ENCODE measurements around the gene ADD1. TPM values are rescaled to one million over a fixed set of nuclear protein-coding genes. Genes with fewer than 3 reads are reported as not detected.
A peak's percentile ranks its signal among the peaks of the same experiment; 100 is the strongest.

Gene ADD1
- total and polyA plus RNA-seq, 2 donors from 2014 or later, result 232 to 313 TPM

DNA sequence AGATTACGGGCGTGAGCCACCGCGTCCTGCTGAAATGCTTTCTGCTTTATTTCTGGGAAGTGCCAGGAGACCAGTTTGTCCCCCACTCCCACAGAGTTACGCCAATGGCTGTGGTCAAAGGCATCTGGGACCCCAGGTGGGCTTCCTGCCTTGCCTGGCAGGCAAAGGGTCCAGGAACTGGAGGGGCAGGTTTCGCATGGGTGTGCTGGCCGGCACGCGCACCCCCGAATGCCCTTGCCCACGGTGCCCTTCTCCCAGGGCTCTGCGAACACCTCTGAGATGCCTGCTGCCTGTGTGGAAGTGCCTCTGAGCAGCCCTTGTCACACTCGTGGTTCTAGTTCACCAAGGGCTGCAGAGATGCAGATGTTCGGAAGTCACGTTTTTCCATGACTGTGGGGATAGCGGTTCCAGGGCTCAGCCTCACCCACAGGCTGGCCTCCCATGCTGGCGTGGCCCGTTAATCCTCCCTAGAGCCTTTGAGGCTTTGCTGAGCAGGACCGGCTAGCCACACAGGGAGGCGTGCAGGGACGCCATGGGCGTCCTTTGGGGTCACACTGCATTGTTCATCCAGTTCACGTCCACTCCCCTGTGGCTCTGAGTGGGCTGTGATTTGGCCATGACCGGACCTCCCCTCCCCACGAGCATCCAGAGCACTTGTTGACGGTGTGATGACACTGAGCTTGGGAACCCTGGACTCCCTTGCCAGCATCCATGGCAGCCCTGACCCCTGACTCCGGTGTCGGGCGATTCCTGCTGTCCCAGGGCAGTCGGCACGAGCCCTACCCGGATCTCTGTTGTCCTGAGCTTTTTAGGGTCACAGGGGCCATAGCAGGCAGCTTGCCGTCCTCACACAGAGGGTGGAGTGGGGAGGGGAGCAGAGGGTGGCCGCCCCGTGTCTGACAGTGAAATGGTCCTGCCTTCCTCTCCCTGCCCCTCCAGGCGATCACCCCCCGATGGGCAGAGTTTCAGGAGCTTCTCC is 12.7 kb upstream of the ADD1 start:
- H3K27ac ChIP-seq (ENCODE audit: low read depth in 2 of 2, low read length in 2 of 2), result no peak overlapping the region
- peaks cover 7 to 36% (median 21%) of the 10 kb centered on the region in 3 donors for H3K36me3 ChIP-seq (ENCODE audit: control insufficient read depth in 2 of 3, insufficient read depth in 3 of 3, low read length in 3 of 3)
- no peaks in the 10 kb centered on the region for H3K27me3 ChIP-seq (ENCODE audit: control insufficient read depth, insufficient read depth, low read length)
- no peaks in the 10 kb centered on the region for H3K9me3 ChIP-seq (ENCODE audit: control insufficient read depth in 2 of 3, insufficient read depth in 1 of 3, low read length in 3 of 3)
- intact Hi-C loops (cut with DNase I), result no loop called here
- peak in 1 of 5 donors; percentile 64 for DNase-seq
- TF ChIP-seq, protein P1, sequence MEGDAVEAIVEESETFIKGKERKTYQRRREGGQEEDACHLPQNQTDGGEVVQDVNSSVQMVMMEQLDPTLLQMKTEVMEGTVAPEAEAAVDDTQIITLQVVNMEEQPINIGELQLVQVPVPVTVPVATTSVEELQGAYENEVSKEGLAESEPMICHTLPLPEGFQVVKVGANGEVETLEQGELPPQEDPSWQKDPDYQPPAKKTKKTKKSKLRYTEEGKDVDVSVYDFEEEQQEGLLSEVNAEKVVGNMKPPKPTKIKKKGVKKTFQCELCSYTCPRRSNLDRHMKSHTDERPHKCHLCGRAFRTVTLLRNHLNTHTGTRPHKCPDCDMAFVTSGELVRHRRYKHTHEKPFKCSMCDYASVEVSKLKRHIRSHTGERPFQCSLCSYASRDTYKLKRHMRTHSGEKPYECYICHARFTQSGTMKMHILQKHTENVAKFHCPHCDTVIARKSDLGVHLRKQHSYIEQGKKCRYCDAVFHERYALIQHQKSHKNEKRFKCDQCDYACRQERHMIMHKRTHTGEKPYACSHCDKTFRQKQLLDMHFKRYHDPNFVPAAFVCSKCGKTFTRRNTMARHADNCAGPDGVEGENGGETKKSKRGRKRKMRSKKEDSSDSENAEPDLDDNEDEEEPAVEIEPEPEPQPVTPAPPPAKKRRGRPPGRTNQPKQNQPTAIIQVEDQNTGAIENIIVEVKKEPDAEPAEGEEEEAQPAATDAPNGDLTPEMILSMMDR (IDR thresholded peaks at IDR 0.05; ENCODE audit: borderline replicate concordance, extremely low read depth, insufficient read depth), result no peak
- FAIRE-seq, result no peak
- H3K4me1 ChIP-seq (ENCODE audit: control insufficient read depth in 2 of 3, insufficient read depth in 2 of 3, low read depth in 1 of 3, low read length in 3 of 3), result no peaks in the 10 kb centered on the region
- no peak overlapping the region for H3K4me3 ChIP-seq (ENCODE audit: low read length in 3 of 3)
- H3K9ac ChIP-seq (ENCODE audit: low read length in 3 of 3), result no peak overlapping the region

DNA sequence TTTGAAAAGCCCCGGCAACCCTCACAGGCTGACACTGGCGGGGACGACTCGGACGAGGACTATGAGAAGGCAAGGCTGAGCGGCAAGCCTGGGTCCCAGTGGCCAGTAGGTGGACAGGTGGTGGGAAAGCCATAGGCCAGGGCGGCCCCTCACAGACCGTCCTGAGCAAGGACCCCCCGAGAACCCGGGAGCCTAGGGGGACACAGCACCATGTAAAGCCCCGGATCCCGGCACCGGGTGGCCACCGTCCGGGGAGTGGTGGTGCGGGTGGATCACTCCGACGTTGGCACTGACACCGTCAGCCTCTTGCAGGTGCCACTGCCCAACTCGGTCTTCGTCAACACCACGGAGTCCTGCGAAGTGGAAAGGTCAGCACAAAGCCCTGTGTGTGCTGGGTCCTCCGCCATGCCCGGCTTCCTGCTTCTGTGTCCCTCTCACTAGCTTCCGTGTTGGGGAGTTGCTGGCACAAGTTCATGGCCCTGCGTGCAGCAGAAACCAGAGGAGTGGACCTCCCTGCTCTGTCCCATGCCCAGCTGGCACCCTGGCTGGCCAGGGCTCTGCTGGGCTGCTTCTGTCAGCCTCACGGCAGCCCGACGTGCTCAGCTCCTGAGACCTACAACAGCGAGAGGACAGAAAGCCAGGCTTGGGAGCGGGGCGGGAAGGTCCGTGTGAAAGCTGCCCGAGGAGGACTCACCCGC is 11.9 kb upstream of the ADD1 start:
- FAIRE-seq, result no peak
- Histone ChIP-seq H3K27me3 (ENCODE audit: control insufficient read depth, insufficient read depth, low read length) (no peaks in the 10 kb centered on the region), H3K9me3 (ENCODE audit: control insufficient read depth in 2 of 3, insufficient read depth in 1 of 3, low read length in 3 of 3) (no peaks in the 10 kb centered on the region), H3K27ac (ENCODE audit: low read depth in 2 of 2, low read length in 2 of 2) (no peak overlapping the region), H3K4me3 (ENCODE audit: low read length in 3 of 3) (no peak overlapping the region), H3K36me3 (ENCODE audit: control insufficient read depth in 2 of 3, insufficient read depth in 3 of 3, low read length in 3 of 3) (peaks cover 2 to 30% (median 15%) of the 10 kb centered on the region in 3 donors), H3K9ac (ENCODE audit: low read length in 3 of 3) (no peak overlapping the region), H3K4me1 (ENCODE audit: control insufficient read depth in 2 of 3, insufficient read depth in 2 of 3, low read depth in 1 of 3, low read length in 3 of 3) (no peaks in the 10 kb centered on the region)
- peak in 2 of 5 donors; percentile 30 to 72 for DNase-seq
- TF ChIP-seq, protein P1 (IDR thresholded peaks at IDR 0.05; ENCODE audit: borderline replicate concordance, extremely low read depth, insufficient read depth), result no peak
- intact Hi-C loops (cut with DNase I), result no loop called here

DNA sequence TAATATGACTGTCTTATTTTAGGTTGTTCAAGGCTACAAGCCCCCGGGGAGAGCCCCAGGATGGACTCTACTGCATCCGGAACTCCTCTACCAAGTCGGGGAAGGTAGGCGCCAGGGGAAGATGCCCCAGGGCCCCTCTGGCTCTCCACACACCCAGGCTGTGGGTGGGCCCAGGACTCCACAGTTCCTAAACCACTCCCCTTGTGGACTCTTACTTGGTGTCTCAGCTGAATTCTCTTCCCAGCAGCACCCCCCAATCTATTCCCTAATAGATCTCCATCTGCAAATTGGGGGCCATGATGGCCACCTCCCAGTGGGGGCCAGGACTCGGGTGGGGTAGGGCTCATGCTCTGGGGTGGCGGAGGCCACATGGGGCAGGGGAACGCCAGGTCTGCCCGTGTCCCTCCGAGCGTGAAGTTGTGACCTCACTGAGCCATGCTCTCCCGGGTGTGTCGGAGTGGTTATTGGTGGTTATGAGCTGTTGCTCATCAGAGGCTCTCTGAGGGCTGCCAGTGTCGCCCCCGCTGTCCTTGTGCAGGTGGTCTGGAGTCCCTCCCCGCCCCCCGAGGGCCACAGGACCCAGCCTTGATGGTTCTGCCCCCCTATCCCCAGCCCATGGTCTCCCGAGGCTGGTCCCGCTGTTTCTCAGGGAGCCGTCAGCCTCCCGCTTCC is 11.2 kb upstream of the ADD1 start:
- FAIRE-seq, result no peak
- TF ChIP-seq, protein P1 (IDR thresholded peaks at IDR 0.05; ENCODE audit: borderline replicate concordance, extremely low read depth, insufficient read depth), result no peak
- Histone ChIP-seq H3K27ac (ENCODE audit: low read depth in 2 of 2, low read length in 2 of 2) (no peak overlapping the region), H3K36me3 (ENCODE audit: control insufficient read depth in 2 of 3, insufficient read depth in 3 of 3, low read length in 3 of 3) (peaks cover 0 to 28% (median 12%) of the 10 kb centered on the region in 3 donors), H3K4me3 (ENCODE audit: low read length in 3 of 3) (no peak overlapping the region), H3K9ac (ENCODE audit: low read length in 3 of 3) (no peak overlapping the region), H3K27me3 (ENCODE audit: control insufficient read depth, insufficient read depth, low read length) (no peaks in the 10 kb centered on the region), H3K4me1 (ENCODE audit: control insufficient read depth in 2 of 3, insufficient read depth in 2 of 3, low read depth in 1 of 3, low read length in 3 of 3) (peaks cover 0 to 2% (median 0%) of the 10 kb centered on the region in 3 donors), H3K9me3 (ENCODE audit: control insufficient read depth in 2 of 3, insufficient read depth in 1 of 3, low read length in 3 of 3) (no peaks in the 10 kb centered on the region)
- intact Hi-C loops (cut with DNase I), result no loop called here
- DNase-seq, result peak in 1 of 5 donors; percentile 38
